CD4-positive, CD25-positive, alpha-beta regulatory T cell (primary cell): ENCODE data around the gene KCNQ5. TPM values are rescaled to one million over a fixed set of nuclear protein-coding genes. Genes with fewer than 3 reads are reported as not detected.

Experiments
- ATAC-seq, 2 donors: fragments of 150-1000 bp; cut with Tn5 transposase; one replicate each; pipeline ENCODE4 v1.10.0; 2021; ENCODE audit warnings: low read depth in 2 of 2, moderate number of reproducible peaks in 2 of 2, moderate library complexity in 1 of 2
- DNase-seq, 3 donors: peaks; one replicate each; pipeline versions ENCODE4 v3.0.0 to v3.0.0-alpha.2; 2012 to 2022; ENCODE audit warnings: mixed read lengths in 1 of 3
- H3K27ac ChIP-seq: one replicate; pipeline ENCODE4 v1.7.0; 2013; ENCODE audit warnings: mild to moderate bottlenecking, low read length; ENCODE audit not compliant: insufficient read depth, poor library complexity, severe bottlenecking
- H3K27me3 ChIP-seq: one replicate; pipeline ENCODE4 v1.7.0; 2013; ENCODE audit warnings: low read length; ENCODE audit not compliant: control insufficient read depth, insufficient read depth
- H3K36me3 ChIP-seq: one replicate; pipeline ENCODE4 v1.7.0; 2013; ENCODE audit warnings: mild to moderate bottlenecking, low read length, moderate library complexity; ENCODE audit not compliant: control insufficient read depth, insufficient read depth
- H3K4me1 ChIP-seq: 2 replicates; pipeline ENCODE4 v1.7.0; 2013; ENCODE audit warnings: mild to moderate bottlenecking, low read length; ENCODE audit not compliant: insufficient read depth, control insufficient read depth, poor library complexity, severe bottlenecking
- H3K4me3 ChIP-seq: one replicate; pipeline ENCODE4 v1.7.0; 2013; ENCODE audit warnings: low read depth, mild to moderate bottlenecking, low read length, moderate library complexity
- H3K9me3 ChIP-seq, 2 experiments: 1 replicate in 1 of 2; 2 replicates in 1 of 2; pipeline ENCODE4 v1.7.0; 2013; ENCODE audit warnings: low read length in 2 of 2, mild to moderate bottlenecking in 1 of 2, moderate library complexity in 1 of 2; ENCODE audit not compliant: control insufficient read depth in 2 of 2
- H3K27ac Mint-ChIP-seq, 3 donors: one replicate each; pipeline ENCODE4 v1.8.0; 2020 to 2022; ENCODE audit warnings: mild to moderate bottlenecking in 3 of 3, mixed read lengths in 3 of 3, moderate library complexity in 2 of 3
- H3K27me3 Mint-ChIP-seq: one replicate; pipeline ENCODE4 v1.8.0; 2022; ENCODE audit warnings: mild to moderate bottlenecking, mixed read lengths
- H3K36me3 Mint-ChIP-seq: one replicate; pipeline ENCODE4 v1.8.0; 2020; ENCODE audit warnings: mixed read lengths
- H3K4me1 Mint-ChIP-seq, 4 donors: one replicate each; pipeline ENCODE4 v1.8.0; 2020 to 2022; ENCODE audit warnings: mixed read lengths in 4 of 4, mild to moderate bottlenecking in 1 of 4
- H3K4me3 Mint-ChIP-seq, 4 donors: one replicate each; pipeline ENCODE4 v1.8.0; 2020 to 2022; ENCODE audit warnings: mild to moderate bottlenecking in 4 of 4, mixed read lengths in 4 of 4, moderate library complexity in 3 of 4
- H3K9me3 Mint-ChIP-seq, 7 donors: one replicate each; pipeline ENCODE4 v1.8.0; 2020 to 2022; ENCODE audit warnings: mixed read lengths in 7 of 7, mild to moderate bottlenecking in 3 of 7, moderate library complexity in 2 of 7
- polyA plus RNA-seq, 4 donors: library from polyadenylated mRNA; unstranded; fragments of 300-500 nt; fragmentation: Illumina TruSeq; gene quantifications; one replicate each; pipeline ENCODE4 v1.2.3, GENCODE V29; 2021
- total RNA-seq: library from RNA; stranded (reverse); gene quantifications from one replicate; pipeline ENCODE4 v1.2.3, GENCODE V29; 2022

The KCNQ5 gene
- total and polyA plus RNA-seq, 5 donors from 2014 or later: 0.45 to 2.5 (median 1.8) TPM

DNA sequence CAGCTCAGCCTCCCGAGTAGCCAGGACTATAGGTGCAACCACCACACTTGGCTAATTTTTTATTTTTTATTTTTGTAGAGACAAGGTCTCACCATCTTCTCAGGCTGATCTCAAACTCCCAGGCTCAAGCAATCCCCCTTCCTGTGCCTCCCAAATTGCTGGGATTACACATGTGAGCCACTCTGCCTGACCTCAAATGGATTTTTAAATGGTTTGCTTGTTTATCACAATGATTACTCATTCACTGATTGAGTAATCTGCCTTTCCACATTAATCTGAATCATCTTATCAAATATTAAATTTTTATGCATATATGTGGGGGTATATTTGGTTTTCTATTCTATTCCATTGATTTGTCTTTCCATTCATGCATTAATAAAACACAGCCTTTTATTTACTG is 612.9 kb downstream of the KCNQ5 start:
- ATAC-seq: no peak
- no peak for DNase-seq
- no peaks in the 10 kb centered on the region for H3K27me3 Mint-ChIP-seq
- H3K27ac Mint-ChIP-seq: no peak overlapping the region
- no peak overlapping the region for H3K27ac ChIP-seq
- H3K27me3 ChIP-seq: no peaks in the 10 kb centered on the region
- H3K4me3 ChIP-seq: no peak overlapping the region
- H3K36me3 Mint-ChIP-seq: no peaks in the 10 kb centered on the region
- H3K4me1 ChIP-seq: no peaks in the 10 kb centered on the region
- H3K36me3 ChIP-seq: no peaks in the 10 kb centered on the region
- H3K4me1 Mint-ChIP-seq: no peaks in the 10 kb centered on the region
- no peak overlapping the region for H3K4me3 Mint-ChIP-seq
- H3K9me3 ChIP-seq: no peaks in the 10 kb centered on the region
- H3K9me3 Mint-ChIP-seq: peaks cover 0 to 2% (median 0%) of the 10 kb centered on the region in 7 donors

DNA sequence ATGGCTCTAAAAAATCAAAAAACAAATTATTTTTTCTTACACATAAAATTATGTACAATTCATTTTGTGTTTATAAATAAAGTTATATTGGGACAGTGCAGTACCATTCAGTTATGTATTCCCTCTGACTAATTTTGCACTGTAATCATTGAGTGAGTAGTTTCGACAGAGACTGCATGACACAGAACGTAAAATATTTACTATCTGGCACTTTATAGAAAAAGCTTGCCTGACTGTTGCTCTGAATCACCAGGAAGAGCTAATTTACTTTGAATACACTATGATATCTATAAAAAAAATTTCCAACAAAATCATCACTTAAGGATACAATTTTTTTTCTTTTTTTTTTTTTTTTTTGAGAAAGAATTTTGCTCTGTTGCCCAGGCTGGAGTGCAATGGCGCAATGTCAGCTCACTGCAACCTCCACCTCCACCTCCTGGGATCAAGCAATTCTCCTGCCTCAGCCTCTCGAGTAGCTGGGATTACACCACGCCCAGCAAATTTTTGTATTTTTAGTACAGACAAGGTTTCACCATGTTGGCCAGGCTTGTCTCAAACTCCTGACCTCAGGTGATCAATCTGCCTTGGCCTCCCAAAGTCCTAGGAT is 614.4 kb downstream of the KCNQ5 start:
- no peak overlapping the region for H3K4me3 Mint-ChIP-seq
- H3K4me1 ChIP-seq: no peaks in the 10 kb centered on the region
- no peaks in the 10 kb centered on the region for H3K27me3 Mint-ChIP-seq
- ATAC-seq: no peak
- H3K9me3 Mint-ChIP-seq: peaks cover 0 to 2% (median 0%) of the 10 kb centered on the region in 7 donors
- H3K9me3 ChIP-seq: no peaks in the 10 kb centered on the region
- no peak overlapping the region for H3K27ac Mint-ChIP-seq
- no peak overlapping the region for H3K27ac ChIP-seq
- no peaks in the 10 kb centered on the region for H3K36me3 Mint-ChIP-seq
- H3K27me3 ChIP-seq: no peaks in the 10 kb centered on the region
- no peak for DNase-seq
- no peaks in the 10 kb centered on the region for H3K36me3 ChIP-seq
- no peak overlapping the region for H3K4me3 ChIP-seq
- H3K4me1 Mint-ChIP-seq: no peaks in the 10 kb centered on the region

DNA sequence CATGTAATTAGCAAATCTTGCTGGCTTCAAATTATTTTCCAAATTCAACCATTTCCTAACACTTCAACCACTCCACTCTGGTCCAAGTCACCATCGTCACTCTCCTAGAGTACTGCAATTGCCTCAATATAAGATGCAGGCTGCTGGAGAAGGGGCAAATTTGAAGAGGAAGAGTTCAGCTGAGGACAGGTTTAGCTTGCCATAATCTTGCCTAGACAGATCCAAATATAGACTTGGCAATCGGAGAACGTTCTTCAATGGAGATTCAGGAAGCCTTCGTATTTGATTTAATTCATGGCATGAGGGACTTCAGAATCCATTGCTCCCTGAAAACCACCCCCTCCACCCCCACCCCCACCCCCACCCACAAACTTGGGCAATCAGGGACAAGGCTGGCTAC is 618.9 kb downstream of the KCNQ5 start:
- H3K4me1 ChIP-seq: no peaks in the 10 kb centered on the region
- H3K27ac Mint-ChIP-seq: no peak overlapping the region
- peaks cover 1% of the 10 kb centered on the region for H3K27me3 ChIP-seq
- H3K9me3 Mint-ChIP-seq: no peaks in the 10 kb centered on the region
- H3K4me3 ChIP-seq: no peak overlapping the region
- no peaks in the 10 kb centered on the region for H3K4me1 Mint-ChIP-seq
- no peak for DNase-seq
- no peak overlapping the region for H3K27ac ChIP-seq
- H3K4me3 Mint-ChIP-seq: no peak overlapping the region
- H3K9me3 ChIP-seq: no peaks in the 10 kb centered on the region
- ATAC-seq: no peak
- H3K36me3 Mint-ChIP-seq: no peaks in the 10 kb centered on the region
- H3K27me3 Mint-ChIP-seq: no peaks in the 10 kb centered on the region
- no peaks in the 10 kb centered on the region for H3K36me3 ChIP-seq

DNA sequence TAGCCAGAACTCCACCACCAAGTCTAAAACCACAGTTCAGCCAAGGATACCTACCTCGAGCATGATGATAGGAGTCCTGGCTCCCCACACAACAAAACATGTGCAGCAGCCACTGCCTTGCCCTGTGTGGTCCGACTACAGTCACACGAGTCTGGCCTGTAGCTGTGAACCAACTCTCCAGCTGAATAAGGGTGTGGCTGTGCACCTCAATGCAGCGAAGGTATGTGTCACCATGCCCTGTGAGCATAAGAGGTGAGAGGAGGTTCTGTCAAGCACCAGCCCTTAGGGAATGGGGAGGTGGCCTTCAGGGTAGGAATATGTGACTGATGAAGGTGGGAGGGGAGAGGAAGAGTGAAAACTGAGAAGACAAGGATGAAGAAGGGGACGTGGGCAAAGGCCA is 620.1 kb downstream of the KCNQ5 start:
- Mint-ChIP-seq H3K4me1 (no peaks in the 10 kb centered on the region), H3K4me3 (no peak overlapping the region), H3K27ac (no peak overlapping the region), H3K27me3 (no peaks in the 10 kb centered on the region), H3K36me3 (no peaks in the 10 kb centered on the region), H3K9me3 (no peaks in the 10 kb centered on the region)
- Histone ChIP-seq H3K4me1 (no peaks in the 10 kb centered on the region), H3K27me3 (peaks cover 1% of the 10 kb centered on the region), H3K27ac (no peak overlapping the region), H3K9me3 (no peaks in the 10 kb centered on the region), H3K36me3 (no peaks in the 10 kb centered on the region), H3K4me3 (no peak overlapping the region)
- no peak for ATAC-seq
- DNase-seq: no peak
